Adrenal gland (tissue), 5 donors: ENCODE results near the gene ZNF273.
"Not testable (repeated sequence)": the region's sequence is repeated elsewhere in the genome, so short reads cannot be mapped to it uniquely, and the experiment has no call there.

Source experiments
- POLR2A ChIP-seq, 2 donors: fragments of 450-650 bp; IDR thresholded peaks; one replicate each; pipeline ENCODE4 v1.6.1; 2017; ENCODE audit warnings: antibody characterized with exemption in 2 of 2, mild to moderate bottlenecking in 2 of 2, moderate library complexity in 1 of 2
- TF ChIP-seq, protein P1 (sequence below), 6 experiments: fragments of 450-650 bp in 4 of 6; fragments of 200-600 bp in 2 of 6; sonication (generic) in 1 of 6; IDR thresholded peaks; 1 replicate in 5 of 6; 2 replicates in 1 of 6; pipeline versions ENCODE4 v1.5.1 to v1.8.0; 2016 to 2021; ENCODE audit warnings: antibody characterized with exemption in 6 of 6, mild to moderate bottlenecking in 2 of 6, moderate library complexity in 1 of 6
- donor health status: DM: no; HTN: no; CAD: no.

DNA sequence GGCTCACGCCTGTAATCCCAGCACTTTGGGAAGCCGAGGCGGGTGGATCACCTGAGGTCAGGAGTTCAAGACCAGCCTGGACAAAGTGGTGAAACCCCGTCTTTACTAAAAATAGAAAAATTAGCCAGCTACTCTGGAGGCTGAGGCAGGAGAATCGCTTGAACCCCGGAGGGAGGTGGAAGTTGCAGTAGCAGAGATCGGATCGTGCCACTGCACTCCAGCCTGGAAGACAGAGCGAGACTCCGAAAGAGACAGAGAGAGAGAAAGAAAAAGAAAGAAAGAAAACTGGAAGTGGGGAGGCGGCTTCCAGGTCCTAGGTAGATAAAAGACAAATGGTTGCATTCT, 640 bp upstream of the ZNF273 start:
- TF ChIP-seq, protein P1, sequence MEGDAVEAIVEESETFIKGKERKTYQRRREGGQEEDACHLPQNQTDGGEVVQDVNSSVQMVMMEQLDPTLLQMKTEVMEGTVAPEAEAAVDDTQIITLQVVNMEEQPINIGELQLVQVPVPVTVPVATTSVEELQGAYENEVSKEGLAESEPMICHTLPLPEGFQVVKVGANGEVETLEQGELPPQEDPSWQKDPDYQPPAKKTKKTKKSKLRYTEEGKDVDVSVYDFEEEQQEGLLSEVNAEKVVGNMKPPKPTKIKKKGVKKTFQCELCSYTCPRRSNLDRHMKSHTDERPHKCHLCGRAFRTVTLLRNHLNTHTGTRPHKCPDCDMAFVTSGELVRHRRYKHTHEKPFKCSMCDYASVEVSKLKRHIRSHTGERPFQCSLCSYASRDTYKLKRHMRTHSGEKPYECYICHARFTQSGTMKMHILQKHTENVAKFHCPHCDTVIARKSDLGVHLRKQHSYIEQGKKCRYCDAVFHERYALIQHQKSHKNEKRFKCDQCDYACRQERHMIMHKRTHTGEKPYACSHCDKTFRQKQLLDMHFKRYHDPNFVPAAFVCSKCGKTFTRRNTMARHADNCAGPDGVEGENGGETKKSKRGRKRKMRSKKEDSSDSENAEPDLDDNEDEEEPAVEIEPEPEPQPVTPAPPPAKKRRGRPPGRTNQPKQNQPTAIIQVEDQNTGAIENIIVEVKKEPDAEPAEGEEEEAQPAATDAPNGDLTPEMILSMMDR (IDR thresholded peaks at IDR 0.05): not testable (repeated sequence)
- not testable (repeated sequence) for TF ChIP-seq POLR2A (IDR thresholded peaks at IDR 0.05)
